HG03565 (cell line): ENCODE results near the gene JARID2.
A peak's percentile ranks its signal among the peaks of the same experiment; 100 is the strongest.

Experiments used
- ATAC-seq: cut with Tn5 transposase; IDR thresholded peaks from one replicate; pipeline ENCODE4 v1.9.1; 2021; ENCODE audit warnings: mild to moderate bottlenecking, moderate library complexity; ENCODE audit not compliant: unreplicated experiment

JARID2 gene

DNA sequence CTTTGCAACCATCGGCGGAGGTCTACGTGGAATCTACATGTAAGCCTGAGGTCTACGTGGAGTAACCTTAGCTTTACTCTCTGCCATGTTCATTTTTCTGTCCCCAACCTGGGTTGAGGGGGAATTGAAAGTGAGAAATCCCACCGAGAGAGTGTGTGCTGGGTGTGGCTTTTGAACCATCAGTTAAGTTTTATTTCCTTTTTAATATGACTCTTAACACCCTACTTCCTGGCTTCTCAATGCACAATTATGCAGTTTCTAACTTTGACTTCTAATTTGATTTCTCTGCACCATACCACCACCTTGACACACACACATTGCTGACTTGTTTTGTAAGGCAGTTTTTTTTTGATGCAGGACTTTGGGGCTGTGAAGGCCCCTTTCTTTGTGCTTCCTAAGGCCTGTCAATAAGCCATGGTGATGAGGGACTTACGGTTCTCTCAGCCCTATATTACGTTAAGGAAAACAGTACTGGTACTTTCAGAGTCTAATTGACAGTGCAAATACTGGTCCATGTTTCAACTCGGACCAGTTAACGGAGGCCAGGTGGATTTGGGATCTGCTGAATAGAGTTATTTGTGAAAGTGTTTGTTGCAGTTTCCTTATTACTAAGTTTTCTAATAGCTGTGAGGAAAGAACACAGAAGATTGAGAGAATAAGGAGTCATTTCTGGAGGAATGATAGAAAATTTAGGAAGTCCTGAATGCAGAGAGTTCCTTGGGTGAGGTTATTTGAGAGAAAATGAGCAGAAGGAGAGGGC is 206.5 kb downstream of the JARID2 start:
- no peak for ATAC-seq

DNA sequence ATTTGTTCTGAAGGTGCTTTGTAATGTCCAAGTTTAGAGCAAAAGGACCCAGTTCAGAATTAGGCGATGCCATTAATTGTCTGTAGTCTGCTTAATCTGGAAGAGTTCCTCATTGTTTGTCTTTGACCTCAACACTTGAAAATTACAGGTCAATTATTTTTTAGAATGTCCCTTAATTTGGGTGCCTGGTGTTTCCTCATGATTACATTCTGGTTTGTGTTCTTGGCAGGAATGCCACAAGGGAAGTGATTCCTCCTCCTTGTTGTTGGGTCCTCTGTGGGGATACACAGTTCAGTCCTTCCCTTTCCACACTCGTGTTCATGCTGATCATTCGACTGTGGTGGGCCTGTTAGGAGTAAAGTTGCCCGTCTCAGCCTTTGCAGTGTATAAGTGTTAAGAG is 207.3 kb downstream of the JARID2 start:
- ATAC-seq = no peak

DNA sequence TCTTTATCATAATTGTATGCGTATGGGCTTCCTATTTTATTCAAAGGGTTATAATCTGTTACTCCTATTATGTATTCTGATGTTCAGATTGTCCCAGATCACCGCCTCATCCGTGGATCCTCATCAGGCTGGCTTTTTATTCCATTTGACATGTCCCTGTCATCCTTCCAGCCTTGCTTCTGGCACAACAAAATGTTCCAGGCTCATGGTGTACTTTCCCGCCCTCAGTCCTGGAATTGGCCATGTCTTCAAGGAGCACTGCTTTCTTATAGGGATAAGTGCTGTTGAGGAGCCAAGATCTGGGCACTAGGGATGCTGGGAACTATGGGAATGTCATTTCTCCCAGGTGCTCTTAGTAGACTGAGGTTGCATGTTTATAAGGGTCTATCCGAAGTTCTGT is 207.8 kb downstream of the JARID2 start:
- ATAC-seq = no peak

GRCh38 chr6:15456422-15456821 is 210.6 kb downstream of the JARID2 start:
- ATAC-seq = no peak

DNA sequence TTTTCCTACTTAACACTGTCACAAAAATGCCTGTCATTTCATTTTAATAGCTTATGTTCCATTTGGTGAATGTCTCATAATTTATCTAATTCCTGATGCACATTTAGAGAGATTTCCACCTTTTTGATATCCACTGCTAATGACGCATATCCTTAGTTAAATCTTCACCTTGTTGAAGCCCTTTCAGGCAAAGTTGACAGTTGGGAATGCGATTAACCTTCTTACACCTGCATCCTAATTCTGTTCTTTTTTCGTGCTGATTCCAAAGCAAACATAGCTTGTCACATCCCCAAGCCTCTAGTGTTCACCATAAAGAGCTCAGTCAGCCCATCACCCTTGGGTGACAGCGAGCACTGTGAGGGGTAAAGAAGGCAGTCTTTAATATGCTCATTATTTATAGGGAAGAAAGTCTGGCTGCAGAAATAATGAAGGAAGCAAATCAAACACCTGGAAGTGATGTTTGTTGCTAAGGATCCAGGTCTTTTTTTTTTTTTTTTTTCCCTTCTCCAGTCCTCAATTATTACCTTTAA is 211.3 kb downstream of the JARID2 start:
- ATAC-seq = no peak

- peak; percentile 43 for ATAC-seq
Measured at GRCh38 chr6:15458021-15458459, 212.2 kb downstream of the JARID2 start.

GRCh38 chr6:15460110-15460727 is 214.3 kb downstream of the JARID2 start:
- ATAC-seq = no peak

- no peak for ATAC-seq
Measured at GRCh38 chr6:15461127-15461944, 215.5 kb downstream of the JARID2 start.

- ATAC-seq = no peak
Measured at GRCh38 chr6:15462256-15462655, 216.4 kb downstream of the JARID2 start.

DNA sequence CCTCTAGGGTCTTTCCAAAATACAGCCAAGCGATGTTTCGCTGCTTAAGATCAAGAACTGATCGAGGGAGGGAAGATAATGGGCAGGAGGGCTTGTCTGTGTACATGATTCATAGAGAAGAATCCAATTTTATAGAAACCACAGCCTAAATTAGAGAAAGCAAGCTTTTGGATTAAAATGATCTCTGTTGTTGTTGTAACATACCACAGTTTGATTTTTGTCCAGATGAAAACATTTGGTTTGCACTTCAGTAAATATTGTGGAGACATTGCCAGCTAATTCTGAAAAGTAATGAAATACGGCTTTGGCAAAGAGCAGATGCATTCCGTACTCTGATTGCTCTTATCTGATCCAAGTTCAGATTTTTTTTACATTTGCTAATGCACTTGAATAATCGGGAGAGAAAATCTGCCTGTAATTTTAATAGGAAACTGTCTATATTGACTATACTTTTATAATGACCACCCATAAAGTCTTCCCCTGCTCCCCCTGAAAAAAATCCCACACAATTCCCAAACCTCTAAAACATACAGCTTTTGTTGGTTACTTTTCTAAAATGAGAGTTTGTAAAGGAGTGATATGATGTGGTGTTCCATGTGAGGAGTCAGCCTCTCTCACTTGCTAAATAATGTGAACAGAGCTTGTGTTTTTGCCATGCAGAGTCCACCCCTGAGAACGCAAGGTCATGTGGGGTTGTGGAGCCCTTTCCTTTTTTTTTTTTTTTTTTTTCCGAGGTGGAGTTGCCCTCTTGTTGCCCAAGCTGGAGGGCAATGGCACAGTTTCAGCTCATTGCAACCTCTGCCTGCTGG is 217.1 kb downstream of the JARID2 start:
- ATAC-seq = no peak

DNA sequence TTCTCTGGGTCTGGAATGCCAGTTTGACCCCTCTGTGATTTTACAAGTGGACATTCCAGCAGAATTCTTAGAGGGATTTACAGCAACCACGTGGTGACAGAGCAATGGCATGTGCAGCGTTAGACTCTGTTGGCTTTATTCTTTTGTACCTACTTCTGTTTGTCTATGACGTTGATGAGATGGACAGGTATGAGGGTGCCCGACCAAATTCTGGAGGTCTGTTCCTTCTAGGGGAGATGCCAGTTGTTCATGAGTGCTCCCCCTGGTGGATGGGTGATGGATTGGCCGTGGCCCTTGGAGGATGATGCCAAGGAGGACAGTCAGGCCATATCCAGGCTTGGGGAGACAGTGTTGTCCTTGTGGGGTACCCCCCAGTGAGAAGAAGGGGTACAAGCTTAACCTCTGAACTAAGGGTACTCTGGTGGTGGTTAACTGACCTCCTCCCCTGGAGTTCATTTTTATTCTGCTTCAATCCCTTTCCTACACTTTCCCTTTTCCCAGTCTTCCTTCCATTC is 218.4 kb downstream of the JARID2 start:
- no peak for ATAC-seq

DNA sequence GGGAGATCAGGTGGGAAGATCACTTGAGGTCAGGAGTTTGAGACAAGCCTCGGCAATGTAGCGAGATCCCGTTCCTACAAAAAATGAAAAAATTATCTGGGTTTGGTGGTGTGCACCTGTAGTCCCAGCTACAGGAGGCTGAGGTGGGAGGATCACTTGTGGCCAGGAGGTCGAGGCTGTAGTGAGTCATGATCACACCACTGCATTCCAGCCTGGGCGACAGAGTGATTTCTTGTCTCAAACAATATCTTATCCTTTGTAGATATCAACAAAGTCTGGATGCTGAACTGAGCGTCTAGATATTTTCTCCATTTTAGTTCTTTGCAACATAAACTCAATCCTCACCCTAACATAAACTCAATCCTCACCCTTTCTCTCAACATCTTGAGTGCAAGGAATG is 219.3 kb downstream of the JARID2 start:
- no peak for ATAC-seq

DNA sequence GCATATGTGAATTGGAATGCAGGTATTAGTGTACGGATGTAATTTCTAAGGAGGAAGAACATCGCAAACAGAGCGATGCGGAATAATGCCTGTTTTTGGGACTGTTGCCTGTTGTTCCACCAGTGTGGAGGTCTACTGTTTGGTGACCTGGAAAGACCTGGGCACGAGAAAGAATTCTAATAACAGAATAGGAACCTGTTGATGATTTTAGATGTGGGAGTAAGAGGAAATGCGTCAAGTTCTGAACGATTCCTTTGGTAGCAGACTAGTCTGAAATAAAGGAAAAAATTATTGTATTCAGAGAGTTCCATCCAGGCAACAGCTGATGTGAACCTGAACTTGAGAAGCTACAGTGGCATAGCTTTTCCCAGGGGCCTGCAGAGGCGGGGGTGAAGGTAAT is 224.9 kb downstream of the JARID2 start:
- ATAC-seq = no peak

- no peak for ATAC-seq
Measured at GRCh38 chr6:15472621-15473020, 226.8 kb downstream of the JARID2 start.

- no peak for ATAC-seq
Measured at GRCh38 chr6:15473174-15473573, 227.3 kb downstream of the JARID2 start.

- ATAC-seq = no peak
Measured at GRCh38 chr6:15473741-15474161, 227.9 kb downstream of the JARID2 start.

GRCh38 chr6:15474196-15474595 is 228.3 kb downstream of the JARID2 start:
- no peak for ATAC-seq

- ATAC-seq = no peak
Measured at GRCh38 chr6:15475261-15475660, 229.4 kb downstream of the JARID2 start.

GRCh38 chr6:15475872-15476271 is 230.0 kb downstream of the JARID2 start:
- no peak for ATAC-seq

DNA sequence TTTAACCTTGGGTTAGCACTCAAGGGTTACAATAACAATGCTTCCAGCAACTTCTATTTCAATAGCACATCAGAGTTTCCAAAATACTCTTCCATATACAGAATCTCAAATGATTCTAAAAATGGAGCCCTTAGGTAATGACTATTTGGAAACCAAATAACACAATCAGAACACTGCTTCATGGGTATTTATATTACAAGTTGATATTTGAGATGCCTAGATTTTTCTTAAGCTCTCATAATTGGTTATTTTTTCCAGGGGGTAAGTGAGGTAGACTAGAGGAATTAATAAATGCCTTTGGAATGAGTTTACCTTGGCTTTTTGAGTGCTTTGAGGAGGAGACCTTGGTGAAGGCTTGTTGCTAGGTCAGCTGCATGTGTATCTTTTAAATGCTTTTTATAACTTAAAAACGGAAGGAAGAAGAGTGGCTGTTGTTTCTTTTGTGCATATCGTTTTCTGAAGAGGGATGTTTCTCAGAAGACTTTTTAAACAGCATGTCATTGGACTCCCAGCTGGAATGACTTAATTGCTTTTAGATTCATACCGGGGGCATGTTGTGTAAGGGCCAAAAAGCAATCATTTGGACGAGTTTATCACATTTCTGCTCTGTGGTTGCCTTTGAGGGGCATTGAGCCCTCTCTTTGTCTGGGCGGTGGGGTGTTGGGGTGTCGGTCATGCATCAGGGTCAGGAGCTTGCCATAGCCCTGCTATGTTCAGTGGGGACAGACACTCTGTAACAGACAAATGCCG is 230.9 kb downstream of the JARID2 start:
- ATAC-seq = no peak
